CD4-positive, alpha-beta memory T cell (primary cell): Measurements from ENCODE around the gene CDHR1. TPM values are rescaled to one million over a fixed set of nuclear protein-coding genes. Genes with fewer than 3 reads are reported as not detected.
"Not testable (repeated sequence)": the region's sequence is repeated elsewhere in the genome, so short reads cannot be mapped to it uniquely, and the experiment has no call there.

Experiments used
- CTCF ChIA-PET: fragments of 350-600 bp; sonication (Branson Sonifier 250); formaldehyde crosslinking; loops from one replicate; lab custom pipeline; 2021; ENCODE audit warnings: inconsistent platforms; ENCODE audit not compliant: partially characterized antibody; lab: Charles Lee
- POLR2A ChIA-PET: fragments of 350-600 bp; sonication (Branson Sonifier 250); formaldehyde crosslinking; loops from one replicate; lab custom pipeline; 2021; ENCODE audit not compliant: partially characterized antibody; lab: Charles Lee
- DNase-seq, 5 donors: peaks; one replicate each; pipeline versions ENCODE4 v3.0.0 to v3.0.0-alpha.2; 2020 to 2022; ENCODE audit warnings: mixed read lengths in 1 of 5
- H3K27ac ChIP-seq: one replicate; pipeline ENCODE4 v1.7.0; 2013; ENCODE audit warnings: low read depth, low read length
- H3K27me3 ChIP-seq: 2 replicates; pipeline ENCODE4 v1.7.0; 2013; ENCODE audit warnings: mild to moderate bottlenecking, low read length, moderate library complexity; ENCODE audit not compliant: insufficient read depth
- H3K36me3 ChIP-seq: 2 replicates; pipeline ENCODE4 v1.7.0; 2013; ENCODE audit warnings: mild to moderate bottlenecking, low read length, moderate library complexity; ENCODE audit not compliant: insufficient read depth
- H3K4me1 ChIP-seq: 2 replicates; pipeline ENCODE4 v1.7.0; 2013; ENCODE audit warnings: mild to moderate bottlenecking, low read length, moderate library complexity; ENCODE audit not compliant: insufficient read depth
- H3K4me3 ChIP-seq, 2 donors: one replicate each; pipeline ENCODE4 v1.7.0; 2013; ENCODE audit warnings: low read length in 2 of 2, mild to moderate bottlenecking in 1 of 2
- H3K9me3 ChIP-seq, 2 donors: one replicate each; pipeline ENCODE4 v1.7.0; 2013; ENCODE audit warnings: low read length in 2 of 2, control low read depth in 1 of 2; ENCODE audit not compliant: control insufficient read depth in 1 of 2
- H3K27ac Mint-ChIP-seq, 7 donors: one replicate each; pipeline ENCODE4 v1.8.0; 2020 to 2021; ENCODE audit warnings: mixed read lengths in 7 of 7, mild to moderate bottlenecking in 6 of 7, inconsistent platforms in 3 of 7, moderate library complexity in 3 of 7
- H3K27me3 Mint-ChIP-seq, 2 donors: one replicate each; pipeline ENCODE4 v1.8.0; 2020 to 2021; ENCODE audit warnings: mixed read lengths in 2 of 2
- H3K36me3 Mint-ChIP-seq, 2 donors: one replicate each; pipeline ENCODE4 v1.8.0; 2020 to 2021; ENCODE audit warnings: mixed read lengths in 2 of 2, inconsistent platforms in 1 of 2, mild to moderate bottlenecking in 1 of 2
- H3K4me1 Mint-ChIP-seq, 4 donors: one replicate each; pipeline ENCODE4 v1.8.0; 2020 to 2021; ENCODE audit warnings: mixed read lengths in 4 of 4, mild to moderate bottlenecking in 1 of 4
- H3K4me3 Mint-ChIP-seq, 8 donors: one replicate each; pipeline ENCODE4 v1.8.0; 2020 to 2021; ENCODE audit warnings: mixed read lengths in 8 of 8, mild to moderate bottlenecking in 7 of 8, moderate library complexity in 6 of 8, inconsistent platforms in 3 of 8
- H3K9me3 Mint-ChIP-seq, 8 donors: one replicate each; pipeline ENCODE4 v1.8.0; 2020 to 2021; ENCODE audit warnings: mixed read lengths in 8 of 8, mild to moderate bottlenecking in 5 of 8, inconsistent platforms in 3 of 8, moderate library complexity in 1 of 8
- intact Hi-C: fragments of 100-400 bp; cut with micrococcal nuclease; formaldehyde crosslinking; loops from one replicate; pipeline ENCODE4 v1.15.1; 2023
- polyA plus RNA-seq, 2 donors: library from polyadenylated mRNA; unstranded; fragments of 300-500 nt; fragmentation: Illumina TruSeq; gene quantifications; one replicate each; pipeline ENCODE4 v1.2.3, GENCODE V29; 2021
- total RNA-seq, 2 experiments: library from RNA; stranded (reverse); gene quantifications; one replicate each; pipeline ENCODE4 v1.2.3, GENCODE V29; 2021

CDHR1 gene
- total RNA-seq (under 1 TPM; 0.12 to 0.17 TPM), polyA plus RNA-seq (not detected)

DNA sequence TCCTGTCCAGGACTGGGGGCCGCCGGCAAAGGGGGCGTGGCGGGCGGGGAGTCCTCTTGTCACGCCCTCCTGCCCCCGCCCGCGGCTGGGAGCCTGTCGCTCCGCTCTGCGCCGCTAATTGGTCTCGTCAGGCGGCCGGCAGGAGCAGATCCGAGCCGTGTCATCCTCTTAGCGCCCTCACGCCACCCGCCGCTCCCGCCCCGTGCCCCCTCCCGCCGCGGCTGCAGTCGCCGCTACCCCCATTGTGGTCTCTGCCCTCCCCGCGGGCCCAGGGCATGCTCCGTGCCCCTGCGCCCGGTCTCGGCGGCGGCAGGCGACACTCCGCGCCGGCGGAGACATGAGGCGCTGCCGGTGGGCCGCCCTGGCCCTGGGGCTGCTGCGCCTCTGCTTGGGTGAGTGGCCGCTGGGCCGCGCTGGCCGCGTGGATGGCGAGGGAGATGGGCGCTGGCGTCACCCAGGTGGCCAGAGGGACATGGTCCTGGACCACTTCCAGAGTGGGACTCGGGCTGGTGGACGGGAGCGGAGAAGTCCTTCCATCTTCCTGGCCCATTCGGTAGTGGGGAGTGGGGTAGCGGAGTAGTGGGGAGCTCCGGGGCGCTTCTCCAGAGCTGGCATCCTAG lies at the start of gene CDHR1:
Gene CDHR1, plus strand, starts transcription at position 114 of the 620 bp plus-strand sequence. Its CDS starts 224 bp downstream, at position 338.
- ChIA-PET POLR2A (interaction anchor here (1.0 kb wide), 1 partner anchor 17 kb away, joined by 5 read pairs; no protein-coding TSS in a partner anchor), CTCF (no interaction called here)
- DNase-seq: peak in 2 of 5 donors; percentile 25 to 30
- Mint-ChIP-seq H3K27ac (no peak within 1 kb of the TSS), H3K27me3 (peaks cover 19 to 26% of the 10 kb centered on the region in 2 donors), H3K9me3 (no peaks in the 10 kb centered on the region), H3K4me1 (peaks cover 9 to 27% (median 12%) of the 10 kb centered on the region in 4 donors), H3K4me3 (peak within 1 kb of the TSS; percentile 40 to 81 (median 60)), H3K36me3 (no peaks in the 10 kb centered on the region)
- intact Hi-C loops: loop anchor here (5.0 kb wide), 1 partner anchor 57 kb away; the partner anchor contains the start of gene GHITM
- H3K27me3 ChIP-seq: peaks cover 13% of the 10 kb centered on the region
- H3K9me3 ChIP-seq: no peaks in the 10 kb centered on the region
- H3K27ac ChIP-seq: no peak within 1 kb of the TSS
- H3K36me3 ChIP-seq: no peaks in the 10 kb centered on the region
- peak within 1 kb of the TSS in 1 of 2 donors; percentile 32 for H3K4me3 ChIP-seq
- H3K4me1 ChIP-seq: peaks cover 24% of the 10 kb centered on the region

- no peak overlapping the region for H3K4me3 Mint-ChIP-seq
- peak overlapping the region in 2 of 7 donors; percentile 50 to 65 for H3K27ac Mint-ChIP-seq
- Histone ChIP-seq H3K36me3 (peaks cover 81% of the 10 kb centered on the region), H3K27me3 (no peaks in the 10 kb centered on the region), H3K4me1 (no peaks in the 10 kb centered on the region), H3K27ac (no peak overlapping the region), H3K4me3 (no peak overlapping the region), H3K9me3 (no peaks in the 10 kb centered on the region)
- intact Hi-C loops: loop anchor here (10.0 kb wide), 1 partner anchor 397 kb away; no protein-coding TSS in a partner anchor
- H3K36me3 Mint-ChIP-seq: peaks cover 67 to 77% of the 10 kb centered on the region in 2 donors
- ChIA-PET POLR2A (interaction anchor here (1.1 to 3.1 kb wide), 2 partner anchors 8 to 44 kb away, joined by 3 to 16 read pairs; partner anchors contain the start of gene GHITM), CTCF (interaction anchor here (0.8 to 5.9 kb wide), 16 partner anchors 8 to 389 kb away, joined by 3 to 75 read pairs (median 6); partner anchors contain the start of gene GHITM)
- peaks cover 0 to 9% (median 2%) of the 10 kb centered on the region in 4 donors for H3K4me1 Mint-ChIP-seq
- DNase-seq: no peak
- H3K27me3 Mint-ChIP-seq: no peaks in the 10 kb centered on the region
- no peaks in the 10 kb centered on the region for H3K9me3 Mint-ChIP-seq
Observed at GRCh38 chr10:84147347-84147746, 47.0 kb upstream of the CDHR1 start.

DNA sequence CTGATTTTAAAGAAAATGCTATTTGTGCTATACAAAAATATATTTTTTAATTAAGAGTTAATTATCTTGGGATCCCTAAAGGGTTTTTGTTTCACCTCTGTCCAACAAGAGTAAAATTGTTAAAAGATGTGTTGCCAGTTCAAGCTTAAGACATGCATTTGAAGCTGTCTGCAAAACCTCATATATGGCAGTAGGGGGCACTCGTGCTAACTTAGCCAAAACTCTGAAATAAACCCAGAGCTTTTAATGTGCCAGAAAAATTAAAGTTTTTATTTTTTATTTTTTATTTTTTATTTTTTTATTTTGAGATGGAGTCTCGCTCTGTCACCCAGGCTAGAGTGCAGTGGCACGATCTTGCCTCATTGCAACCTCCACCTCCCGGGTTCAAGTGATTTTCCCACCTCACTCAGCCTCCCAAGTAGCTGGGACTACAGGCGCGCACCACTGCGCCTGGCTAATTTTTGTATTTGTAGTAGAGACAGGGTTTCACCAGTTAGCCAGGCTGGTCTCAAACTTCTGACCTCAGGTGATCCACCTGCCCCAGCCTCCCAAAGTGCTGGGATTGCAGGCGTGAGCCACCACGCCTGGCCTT lies 46.2 kb upstream of the CDHR1 start:
- Mint-ChIP-seq H3K27ac (peak overlapping the region in 2 of 7 donors; percentile 27 to 57), H3K4me1 (peaks cover 0 to 10% (median 1%) of the 10 kb centered on the region in 4 donors), H3K36me3 (peaks cover 69 to 78% of the 10 kb centered on the region in 2 donors)
- ChIA-PET POLR2A (interaction anchor here (1.1 to 3.1 kb wide), 2 partner anchors 9 to 43 kb away, joined by 3 to 16 read pairs; partner anchors contain the start of gene GHITM), CTCF (interaction anchor here (1.0 to 5.9 kb wide), 17 partner anchors 9 to 389 kb away, joined by 3 to 75 read pairs (median 6); partner anchors contain the start of gene GHITM)
- H3K36me3 ChIP-seq: peaks cover 81% of the 10 kb centered on the region
- not testable (repeated sequence) for H3K9me3 Mint-ChIP-seq, H3K4me1 ChIP-seq, H3K4me3 ChIP-seq, H3K27me3 ChIP-seq, H3K4me3 Mint-ChIP-seq, H3K27me3 Mint-ChIP-seq, H3K27ac ChIP-seq, H3K9me3 ChIP-seq
- peak in 4 of 5 donors; percentile 29 to 43 (median 40) for DNase-seq
- intact Hi-C loops: loop anchor here (1.0 to 10.0 kb wide), 3 partner anchors 57 to 397 kb away; no protein-coding TSS in a partner anchor

GRCh38 chr10:84149854-84150253 lies 44.5 kb upstream of the CDHR1 start:
- ChIA-PET POLR2A (interaction anchor here (1.0 to 3.1 kb wide), 2 partner anchors 11 to 28 kb away, joined by 3 to 16 read pairs; partner anchors contain the start of gene GHITM), CTCF (interaction anchor here (1.7 to 5.9 kb wide), 6 partner anchors 11 to 387 kb away, joined by 8 to 75 read pairs (median 11); partner anchors contain the start of gene GHITM)
- Histone ChIP-seq H3K9me3 (no peaks in the 10 kb centered on the region), H3K27me3 (no peaks in the 10 kb centered on the region), H3K4me1 (no peaks in the 10 kb centered on the region), H3K4me3 (no peak overlapping the region), H3K27ac (no peak overlapping the region), H3K36me3 (peaks cover 74% of the 10 kb centered on the region)
- H3K27ac Mint-ChIP-seq: peak overlapping the region in 2 of 7 donors; percentile 66 to 83
- peaks cover 62 to 81% of the 10 kb centered on the region in 2 donors for H3K36me3 Mint-ChIP-seq
- intact Hi-C loops: loop anchor here (2.0 to 10.0 kb wide), 2 partner anchors 65 to 395 kb away; no protein-coding TSS in a partner anchor
- no peak for DNase-seq
- H3K4me1 Mint-ChIP-seq: peaks cover 0 to 6% (median under 1%) of the 10 kb centered on the region in 4 donors
- no peak overlapping the region for H3K4me3 Mint-ChIP-seq
- H3K27me3 Mint-ChIP-seq: no peaks in the 10 kb centered on the region
- no peaks in the 10 kb centered on the region for H3K9me3 Mint-ChIP-seq

DNA sequence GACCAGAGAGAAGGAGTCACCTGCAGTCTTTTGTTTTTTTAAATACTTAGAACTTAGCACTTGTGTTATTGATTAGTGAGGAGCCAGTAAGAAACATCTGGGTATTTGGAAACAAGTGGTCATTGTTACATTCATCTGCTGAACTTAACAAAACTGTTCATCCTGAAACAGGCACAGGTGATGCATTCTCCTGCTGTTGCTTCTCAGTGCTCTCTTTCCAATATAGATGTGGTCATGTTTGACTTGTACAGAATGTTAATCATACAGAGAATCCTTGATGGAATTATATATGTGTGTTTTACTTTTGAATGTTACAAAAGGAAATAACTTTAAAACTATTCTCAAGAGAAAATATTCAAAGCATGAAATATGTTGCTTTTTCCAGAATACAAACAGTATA lies 41.6 kb upstream of the CDHR1 start:
- Mint-ChIP-seq H3K9me3 (no peaks in the 10 kb centered on the region), H3K4me1 (peaks cover 2 to 12% (median 8%) of the 10 kb centered on the region in 4 donors), H3K27ac (peak overlapping the region in 1 of 7 donors; percentile 43), H3K4me3 (no peak overlapping the region), H3K27me3 (no peaks in the 10 kb centered on the region), H3K36me3 (peaks cover 44 to 64% of the 10 kb centered on the region in 2 donors)
- H3K36me3 ChIP-seq: peaks cover 56% of the 10 kb centered on the region
- intact Hi-C loops: no loop called here
- no peak overlapping the region for H3K27ac ChIP-seq
- no peak for DNase-seq
- CTCF ChIA-PET: no interaction called here
- H3K27me3 ChIP-seq: no peaks in the 10 kb centered on the region
- H3K4me3 ChIP-seq: no peak overlapping the region
- H3K4me1 ChIP-seq: no peaks in the 10 kb centered on the region
- no peaks in the 10 kb centered on the region for H3K9me3 ChIP-seq
- POLR2A ChIA-PET: interaction anchor here (1.0 kb wide), 1 partner anchor 14 kb away, joined by 3 read pairs; the partner anchor contains the start of gene GHITM

GRCh38 chr10:84155521-84155920 lies 38.8 kb upstream of the CDHR1 start:
- Mint-ChIP-seq H3K27me3 (no peaks in the 10 kb centered on the region), H3K27ac (peak overlapping the region in 3 of 7 donors; percentile 18 to 36 (median 21)), H3K4me3 (no peak overlapping the region), H3K9me3 (no peaks in the 10 kb centered on the region), H3K4me1 (peaks cover 7 to 16% (median 8%) of the 10 kb centered on the region in 4 donors), H3K36me3 (peaks cover 29 to 44% of the 10 kb centered on the region in 2 donors)
- H3K36me3 ChIP-seq: peaks cover 34% of the 10 kb centered on the region
- no peaks in the 10 kb centered on the region for H3K27me3 ChIP-seq
- no peaks in the 10 kb centered on the region for H3K9me3 ChIP-seq
- POLR2A ChIA-PET: interaction anchor here (1.2 kb wide), 1 partner anchor 10 kb away, joined by 5 read pairs; no protein-coding TSS in a partner anchor
- no peaks in the 10 kb centered on the region for H3K4me1 ChIP-seq
- no peak overlapping the region for H3K27ac ChIP-seq
- no peak overlapping the region for H3K4me3 ChIP-seq
- CTCF ChIA-PET: interaction anchor here (0.7 kb wide), 1 partner anchor 72 kb away, joined by 4 read pairs; no protein-coding TSS in a partner anchor
- intact Hi-C loops: no loop called here
- no peak for DNase-seq
